ENCODE results near the gene SLC16A4. TPM values are rescaled to one million over a fixed set of nuclear protein-coding genes. Genes with fewer than 3 reads are reported as not detected.

The SLC16A4 gene
- total and polyA plus RNA-seq, 10 of the 15 experiments (the other 5 are each of a cell fraction or from before 2014, with no cell fraction given): 0.13 to 2.2 (median 0.26) TPM; not detected in 1

- Histone ChIP-seq H3K9ac (ENCODE audit: control insufficient read depth, insufficient read depth, low read length) (no peak overlapping the region), H4K20me1 (ENCODE audit: control insufficient read depth, insufficient read depth) (no peaks in the 10 kb centered on the region), H3K27ac (ENCODE audit: control insufficient read depth, insufficient read depth) (no peak overlapping the region), H3K4me1 (ENCODE audit: control insufficient read depth, insufficient read depth, low read length) (no peaks in the 10 kb centered on the region), H3K79me2 (ENCODE audit: control insufficient read depth, insufficient read depth, low read length) (no peaks in the 10 kb centered on the region), H3K36me3 (ENCODE audit: control insufficient read depth in 2 of 2, insufficient read depth in 2 of 2, low read length in 1 of 2) (no peaks in the 10 kb centered on the region), H3K27me3 (replicated peaks in 1 of 2; ENCODE audit: control insufficient read depth in 2 of 2, insufficient read depth in 2 of 2, low read length in 1 of 2) (peaks cover 0 to 3% of the 10 kb centered on the region in 2 experiments; a peak in 3 of 4 replicates), H3K4me2 (ENCODE audit: control insufficient read depth, insufficient read depth) (no peak overlapping the region), H2AFZ (ENCODE audit: control insufficient read depth, low read depth, low read length) (no peak overlapping the region), H3K9me3 (replicated peaks; ENCODE audit: control insufficient read depth, insufficient read depth, low read length) (no peaks in the 10 kb centered on the region), H3K4me3 (no peak overlapping the region)
- ChIA-PET CTCF (interaction anchor here (0.6 to 3.0 kb wide), 6 partner anchors 9 to 564 kb away, joined by 3 to 11 read pairs (median 4); no protein-coding TSS in a partner anchor), RAD21 (ENCODE audit: unreplicated experiment) (interaction anchor here (1.2 to 1.8 kb wide), 2 partner anchors 15 to 31 kb away, joined by 3 to 5 read pairs; no protein-coding TSS in a partner anchor), POLR2A (no interaction called here), SMC1A (ENCODE audit: uncharacterized antibody, unreplicated experiment) (interaction anchor here (0.6 to 1.5 kb wide), 5 partner anchors 14 to 358 kb away, joined by 3 to 5 read pairs (median 3); no protein-coding TSS in a partner anchor)
- FAIRE-seq (no peak), DNase-seq (ENCODE audit: low read depth, low spot score) (no peak), ATAC-seq (no peak)
- in situ Hi-C loops (cut with MboI): no loop called here
- TF ChIP-seq SP1 (IDR thresholded peaks at IDR 0.05; ENCODE audit: low read depth, low read length) (no peak), BCLAF1 (IDR thresholded peaks at IDR 0.05) (no peak)
- intact Hi-C loops (cut with micrococcal nuclease; ENCODE audit: unreplicated experiment): no loop called here
- BruUV-seq (replicated peaks): no TSS peak
- WGBS (ENCODE audit: insufficient coverage, insufficient replicate concordance, low lambda C conversion rate, missing lambda C conversion rate): 16% methylated on average over 4 of the region's 4 CpGs
Observed at GRCh38 chr1:110428946-110429345, 38.1 kb upstream of the SLC16A4 start.

- in situ Hi-C loops (cut with MboI): no loop called here
- intact Hi-C loops (cut with micrococcal nuclease; ENCODE audit: unreplicated experiment): no loop called here
- no peak overlapping the region for H3K27ac ChIP-seq (ENCODE audit: control insufficient read depth, insufficient read depth)
- no peak overlapping the region for H3K9ac ChIP-seq (ENCODE audit: control insufficient read depth, insufficient read depth, low read length)
- ChIA-PET SMC1A (ENCODE audit: uncharacterized antibody, unreplicated experiment) (no interaction called here), CTCF (no interaction called here), POLR2A (no interaction called here), RAD21 (ENCODE audit: unreplicated experiment) (no interaction called here)
- FAIRE-seq (no peak), DNase-seq (ENCODE audit: low read depth, low spot score) (no peak), ATAC-seq (no peak)
- H3K4me3 ChIP-seq: no peak overlapping the region
- no peaks in the 10 kb centered on the region for H3K9me3 ChIP-seq (replicated peaks; ENCODE audit: control insufficient read depth, insufficient read depth, low read length)
- no peak for TF ChIP-seq CTCF (IDR thresholded peaks at IDR 0.05 in 2 of 3, conservative IDR thresholded peaks at IDR 0.05 in 1 of 3; ENCODE audit: control insufficient read depth in 2 of 3, extremely low read depth in 1 of 3, insufficient read depth in 1 of 3, low read depth in 3 of 3, low read length in 3 of 3)
- H3K27me3 ChIP-seq (replicated peaks in 1 of 2; ENCODE audit: control insufficient read depth in 2 of 2, insufficient read depth in 2 of 2, low read length in 1 of 2): peaks cover 0 to 3% of the 10 kb centered on the region in 2 experiments; a peak in 2 of 4 replicates
- no peaks in the 10 kb centered on the region for H3K36me3 ChIP-seq (ENCODE audit: control insufficient read depth in 2 of 2, insufficient read depth in 2 of 2, low read length in 1 of 2)
- no peaks in the 10 kb centered on the region for H3K79me2 ChIP-seq (ENCODE audit: control insufficient read depth, insufficient read depth, low read length)
- no peaks in the 10 kb centered on the region for H4K20me1 ChIP-seq (ENCODE audit: control insufficient read depth, insufficient read depth)
- WGBS (ENCODE audit: insufficient coverage, insufficient replicate concordance, low lambda C conversion rate, missing lambda C conversion rate): 2% methylated on average over 4 of the region's 4 CpGs
- no TSS peak for BruUV-seq (replicated peaks)
- no peaks in the 10 kb centered on the region for H3K4me1 ChIP-seq (ENCODE audit: control insufficient read depth, insufficient read depth, low read length)
- no peak overlapping the region for H2AFZ ChIP-seq (ENCODE audit: control insufficient read depth, low read depth, low read length)
- H3K4me2 ChIP-seq (ENCODE audit: control insufficient read depth, insufficient read depth): no peak overlapping the region
Observed at GRCh38 chr1:110426854-110427253, 36.0 kb upstream of the SLC16A4 start.
